ENCODE results near the gene GPS1.

GRCh38 chr17:82024859-82025258 is 26.8 kb upstream of the GPS1 start:
- no peak for TF ChIP-seq EZH2phosphoT487 (IDR thresholded peaks at IDR 0.05; ENCODE audit: low read depth)
- TF ChIP-seq CTCF (IDR thresholded peaks at IDR 0.05; ENCODE audit: low read depth, low read length): no peak
